Smooth muscle cell of trachea (primary cell): ENCODE results near the gene ADAM19. TPM values are rescaled to one million over a fixed set of nuclear protein-coding genes. Genes with fewer than 3 reads are reported as not detected.

ENCODE experiments used
- total RNA-seq: library from RNA; depleted of rRNA; stranded (reverse); fragments of >200 nt; gene quantifications from 2 replicates; pipeline ENCODE4 v1.2.1, GENCODE V29; 2014

The ADAM19 gene
- 9.7 and 14.2 TPM in 2 replicates for total RNA-seq

GRCh38 chr5:157575381-157576020 is at the start of gene ADAM19:
Gene ADAM19 (minus strand): TSS chr5:157575775. CDS start chr5:157575696, 79 bp downstream.

DNA sequence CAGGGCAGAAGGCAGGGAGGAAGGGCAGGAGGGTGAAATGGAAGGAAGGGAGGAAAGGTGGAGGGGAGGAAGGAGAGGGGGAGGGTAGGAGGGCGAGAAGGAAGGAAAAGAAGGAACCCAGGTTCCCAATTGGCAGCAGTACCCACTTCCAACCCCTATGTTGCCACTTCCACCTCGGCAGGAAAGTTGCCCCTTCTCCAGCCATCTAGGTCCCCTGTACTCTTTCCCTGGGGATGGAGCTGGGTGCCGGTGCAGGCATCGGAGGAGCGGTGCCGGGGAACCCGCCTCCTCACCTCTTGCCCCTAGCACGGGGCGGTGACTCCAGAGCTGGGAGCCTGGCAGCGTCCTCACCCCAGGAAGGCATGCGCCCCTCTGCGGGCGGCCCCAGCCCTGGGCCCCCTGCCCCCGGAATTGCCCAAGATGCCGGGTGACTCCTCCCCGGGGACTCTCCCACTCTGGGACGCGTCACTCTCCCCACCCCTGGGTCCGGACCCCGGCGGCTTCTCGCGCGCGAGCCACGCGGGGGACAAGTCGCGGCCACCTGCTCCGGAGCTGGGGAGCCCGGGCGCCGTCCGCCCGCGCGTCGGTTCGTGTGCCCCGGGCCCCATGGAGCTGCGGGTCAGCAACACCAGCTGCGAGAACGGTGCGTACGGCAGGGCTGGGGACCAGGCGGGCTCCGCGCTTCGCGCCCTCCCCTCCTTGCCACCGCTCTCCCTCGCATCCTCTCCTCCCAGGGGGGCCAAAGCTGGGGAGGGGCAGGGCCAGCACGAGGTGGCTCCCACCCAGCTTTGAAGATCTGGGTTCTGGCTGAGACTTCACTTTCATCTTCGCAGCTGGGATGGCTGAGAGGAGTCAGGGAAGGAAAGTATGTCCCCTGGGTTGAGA is 115.6 kb downstream of the ADAM19 start, which contains the start of gene NIPAL4:
Gene NIPAL4, plus strand, starts transcription at position 499 of the 885 bp plus-strand sequence. Its CDS starts 108 bp downstream, at position 607.

Other genes starting within 250 kb of the ADAM19 start
- under 0.01 TPM in 1 of 2 replicates, not detected in the other for gene NIPAL4, start 115.6 kb downstream of the ADAM19 start, total RNA-seq
- gene SOX30, start 76.7 kb upstream of the ADAM19 start, total RNA-seq, result under 0.01 TPM in 1 of 2 replicates, not detected in the other
- not detected in 2 replicates for gene C5orf52, start 95.8 kb upstream of the ADAM19 start, total RNA-seq
- 21.4 and 24.1 TPM in 2 replicates for gene THG1L, start 155.6 kb upstream of the ADAM19 start, total RNA-seq
- 3.1 and 3.5 TPM in 2 replicates for gene LSM11, start 167.9 kb upstream of the ADAM19 start, total RNA-seq